ENCODE results near the gene KCP. TPM values are rescaled to one million over a fixed set of nuclear protein-coding genes. Genes with fewer than 3 reads are reported as not detected.

The KCP gene
- total RNA-seq, 1 donor from 2014 or later = 0.06 TPM

DNA sequence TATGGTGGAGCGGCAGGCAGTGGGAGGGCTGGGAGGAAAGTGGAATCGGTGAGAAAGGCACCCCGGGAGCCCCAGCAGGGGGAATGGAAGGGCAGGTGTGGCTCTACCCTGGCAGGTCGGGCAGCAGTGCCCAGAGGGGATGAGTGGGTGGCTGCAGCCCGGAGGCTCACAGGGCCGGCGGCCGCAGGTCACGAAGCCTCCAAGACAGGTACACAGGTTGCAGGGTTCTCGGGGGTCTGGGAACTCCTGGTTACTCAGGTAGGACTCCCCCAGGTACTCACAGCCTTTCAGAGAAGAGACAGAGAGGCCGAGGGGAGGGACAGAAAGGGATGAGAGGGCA is 21.8 kb downstream of the KCP start:
- DNase-seq (ENCODE audit: extremely low read depth, low read depth, low spot score) = no peak

DNA sequence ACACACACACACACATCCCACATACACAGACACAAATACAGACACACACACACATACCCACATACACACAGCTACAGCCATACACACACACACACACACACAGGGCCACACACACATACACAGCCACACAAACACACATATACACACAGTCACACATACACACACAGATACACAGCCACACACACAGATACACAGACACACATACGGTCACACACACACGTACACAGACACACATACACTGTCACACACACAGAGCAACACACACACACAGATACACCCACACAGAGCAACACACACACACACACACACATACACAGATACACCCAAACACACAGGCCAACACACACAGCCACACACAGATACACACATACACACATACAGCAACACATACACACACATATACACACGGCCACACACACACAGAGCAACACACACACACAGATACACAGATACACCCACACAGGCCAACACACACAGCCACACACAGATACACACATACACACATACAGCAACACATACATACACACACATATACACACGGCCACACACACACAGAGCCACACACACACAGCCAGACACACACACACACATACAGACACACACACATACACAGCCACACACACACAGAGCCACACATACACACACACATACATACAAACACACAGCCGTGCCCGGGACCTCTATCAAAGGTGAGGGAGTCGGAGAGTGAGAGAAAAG is 22.3 kb downstream of the KCP start:
- DNase-seq (ENCODE audit: extremely low read depth, low read depth, low spot score) = no peak

DNA sequence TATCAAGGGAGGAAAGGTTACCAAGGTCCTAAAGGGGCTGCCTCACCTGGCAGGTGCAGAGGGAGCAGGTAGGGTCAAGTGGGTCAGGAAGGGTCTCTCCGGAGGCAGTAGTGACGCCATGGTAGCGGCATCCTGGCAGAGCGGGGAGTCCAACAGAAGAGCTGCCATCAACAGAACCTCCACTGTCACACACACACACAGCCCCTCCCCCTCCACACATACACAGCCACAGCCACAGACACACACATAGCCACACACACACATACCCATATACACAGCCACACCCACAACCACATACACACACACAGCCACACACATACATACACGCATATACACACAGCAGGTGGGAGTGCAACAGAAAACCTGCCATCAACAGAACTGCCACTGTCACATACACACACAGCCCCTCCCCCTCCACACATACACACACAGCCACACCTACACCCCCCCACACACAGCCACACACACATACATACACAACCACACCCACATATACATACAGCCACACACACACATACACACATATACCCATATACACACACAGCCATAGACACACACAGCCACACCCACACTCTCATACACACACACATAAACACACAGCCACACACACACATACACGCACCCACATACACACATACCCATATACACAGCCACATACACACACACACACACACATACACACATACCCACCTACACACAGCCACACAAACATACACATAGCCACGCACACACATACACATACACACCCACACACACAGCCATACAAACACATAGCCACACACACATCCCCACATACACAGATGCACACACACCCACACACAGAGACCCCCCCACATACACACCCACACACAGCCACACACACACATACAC is 23.1 kb downstream of the KCP start:
- no peak for DNase-seq (ENCODE audit: extremely low read depth, low read depth, low spot score)

DNA sequence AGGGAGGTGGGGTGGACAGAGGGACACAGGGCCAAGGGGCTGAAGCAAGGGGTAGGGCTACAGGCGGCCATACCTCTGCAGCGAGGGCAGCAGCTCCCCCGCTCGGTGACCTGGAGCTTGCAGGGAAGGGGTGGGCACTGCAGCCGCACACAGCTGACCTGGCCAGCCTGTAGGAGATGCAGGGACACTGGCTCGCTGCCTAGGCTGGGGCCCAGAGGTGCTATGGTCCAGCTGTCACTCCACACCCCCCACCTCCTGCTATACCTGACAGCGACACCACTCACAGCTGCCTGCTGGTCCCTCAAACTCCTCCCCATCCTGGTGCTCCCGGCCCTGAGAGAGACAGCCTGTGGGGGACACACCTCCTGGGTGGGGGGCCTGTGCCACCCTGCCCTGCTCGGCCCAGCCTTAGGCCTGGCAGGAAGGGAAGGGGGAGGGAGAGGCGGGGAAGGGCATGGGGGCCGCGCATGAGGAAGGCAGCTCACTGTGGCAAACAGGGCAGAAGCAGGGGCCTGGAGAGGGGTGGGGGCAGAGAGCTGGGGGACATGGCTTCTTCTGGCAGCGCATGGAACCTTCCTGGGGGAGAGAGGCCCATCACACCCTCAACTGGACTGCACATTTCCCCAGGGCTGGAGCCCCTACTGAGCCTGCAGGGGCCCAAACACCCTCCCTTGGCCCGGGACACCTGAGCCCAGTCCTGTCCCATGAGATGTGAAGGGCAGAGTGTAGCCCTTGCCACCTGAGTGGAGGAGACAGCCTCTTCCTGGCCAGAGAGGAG is 23.9 kb downstream of the KCP start:
- no peak for DNase-seq (ENCODE audit: extremely low read depth, low read depth, low spot score)

DNA sequence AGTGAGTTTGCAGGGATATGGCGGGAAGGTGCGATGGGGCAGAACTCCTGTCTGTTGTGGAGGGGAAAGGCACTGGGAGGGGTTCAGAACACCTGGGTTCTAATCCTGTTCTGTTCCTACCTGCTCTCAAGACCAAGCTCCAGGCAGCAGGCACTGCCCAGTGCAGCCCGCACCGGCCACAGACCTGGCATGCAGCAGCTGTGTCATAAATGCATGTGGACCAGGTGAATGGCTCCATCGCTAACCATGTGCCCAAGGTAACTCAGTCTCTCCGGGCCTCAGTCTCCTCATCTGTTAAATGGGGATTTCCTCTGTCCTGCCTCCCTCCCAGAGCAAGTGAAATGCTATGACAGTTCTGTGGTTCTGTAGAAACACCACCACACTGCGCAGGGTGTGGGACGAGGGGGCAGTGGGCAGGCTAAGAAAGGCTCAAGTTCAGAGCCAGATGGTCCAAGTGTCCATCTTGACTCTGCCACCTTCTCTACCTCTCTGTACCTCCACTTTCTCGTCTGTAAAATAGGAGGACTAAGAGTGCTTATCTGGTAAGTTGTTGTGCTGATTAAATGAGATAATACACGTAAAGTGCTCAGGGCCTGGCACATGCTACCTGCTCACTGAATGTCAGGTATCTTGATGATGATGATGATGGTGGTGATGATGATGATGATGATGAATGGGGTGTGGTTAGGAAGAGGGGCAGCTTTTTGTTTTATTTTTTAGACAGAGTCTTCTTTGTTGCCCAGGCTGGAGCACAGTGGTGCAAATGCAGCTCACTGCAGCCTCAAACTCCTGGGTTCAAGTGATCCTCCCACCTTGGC is 24.9 kb downstream of the KCP start:
- no peak for DNase-seq (ENCODE audit: extremely low read depth, low read depth, low spot score)

DNA sequence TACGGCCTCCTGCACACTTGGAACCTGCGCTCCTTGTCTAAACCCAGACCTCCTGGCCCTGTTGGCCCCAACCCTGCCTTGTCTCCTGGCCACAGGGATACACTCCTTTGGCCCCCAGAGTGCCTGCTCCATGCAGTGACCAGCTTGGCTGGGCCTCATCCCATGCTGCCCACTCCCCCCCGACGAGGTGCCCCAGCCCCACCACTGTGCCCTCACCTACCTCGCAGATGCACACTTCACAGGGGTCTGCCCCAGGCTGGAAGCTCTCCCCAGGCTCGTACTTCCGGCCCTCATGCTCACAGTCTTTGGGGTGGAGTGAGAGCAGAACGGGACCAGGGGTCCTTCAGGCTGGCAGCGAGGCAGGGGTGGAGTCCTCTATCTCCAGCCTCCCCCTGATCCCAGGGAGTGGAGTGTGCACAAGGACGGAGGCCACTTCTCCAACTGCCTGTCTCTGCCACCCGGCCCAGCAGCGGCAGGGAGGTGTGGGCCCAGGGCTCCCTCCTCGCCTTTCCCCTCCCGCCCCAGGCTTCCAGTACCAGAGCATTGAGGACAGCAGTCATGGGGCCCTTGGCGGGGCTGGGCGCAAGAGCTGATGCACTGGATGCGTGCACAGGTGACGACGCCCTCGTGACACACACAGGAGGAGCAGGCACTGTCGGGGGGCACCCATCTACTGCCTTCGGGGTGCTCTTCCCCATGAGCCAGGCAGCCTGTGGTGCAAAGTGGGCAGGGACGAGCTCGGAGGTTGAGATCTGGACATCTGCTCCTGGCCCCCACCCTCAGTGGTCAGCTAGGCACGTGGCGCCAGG is 25.7 kb downstream of the KCP start:
- no peak for DNase-seq (ENCODE audit: extremely low read depth, low read depth, low spot score)

DNA sequence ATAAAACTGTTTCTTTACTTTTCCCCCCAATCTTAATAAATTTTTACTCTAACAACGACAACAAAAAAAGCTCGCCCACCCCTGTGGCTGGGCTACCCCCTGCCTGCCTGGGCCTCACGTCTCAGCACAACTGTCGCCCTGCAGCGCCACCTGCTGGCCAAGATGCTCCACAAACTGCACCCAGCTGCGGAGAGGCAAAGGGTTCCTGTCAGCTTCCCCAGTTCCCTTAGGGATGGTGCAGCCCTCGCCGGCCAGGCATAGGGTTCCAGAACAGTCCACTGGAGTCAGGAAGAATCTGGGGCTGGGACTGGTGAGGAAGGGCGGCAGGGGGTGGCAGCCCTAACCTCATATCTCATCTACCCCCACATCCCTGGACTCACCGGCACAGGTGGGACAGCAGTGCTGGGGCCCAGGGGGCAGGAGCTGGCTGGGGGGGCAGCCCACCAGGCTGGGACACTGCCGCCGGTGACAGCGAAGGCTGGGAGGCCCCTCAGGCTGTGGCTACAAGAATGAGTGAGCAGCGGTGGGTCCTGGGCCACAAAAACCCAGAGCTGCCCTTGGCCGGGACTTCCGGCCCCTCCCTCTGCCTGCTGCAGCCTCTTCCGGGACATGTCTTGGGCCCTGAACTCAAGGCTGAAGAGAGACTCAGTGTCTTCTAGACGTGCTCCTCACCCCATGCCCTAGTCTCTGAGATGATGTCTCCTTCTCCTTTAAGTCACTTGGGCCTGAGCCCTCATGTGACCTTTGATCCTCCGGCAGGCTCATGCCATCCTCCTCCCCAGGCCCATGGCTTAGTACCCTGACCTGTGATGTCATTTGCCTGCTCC is 26.7 kb downstream of the KCP start:
- DNase-seq (ENCODE audit: extremely low read depth, low read depth, low spot score) = no peak

DNA sequence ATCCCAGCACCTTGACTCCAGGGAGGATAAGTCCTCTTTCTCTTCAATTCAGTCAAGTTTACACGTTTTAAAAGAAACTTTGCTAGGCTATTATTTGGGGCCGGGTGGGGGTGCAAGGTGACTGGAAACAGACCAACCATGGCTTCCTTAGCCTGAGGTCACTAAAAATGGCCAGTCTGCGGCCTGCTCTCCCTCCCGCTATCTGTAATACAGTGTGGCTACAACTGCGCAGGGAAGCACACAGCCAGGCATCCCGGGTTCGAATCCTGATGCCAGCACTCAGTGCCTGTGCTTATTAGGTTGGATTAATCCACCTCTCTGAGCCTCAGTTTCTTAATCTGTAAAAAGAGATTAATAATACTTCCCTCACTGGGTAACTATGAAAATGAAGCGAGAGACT is 28.4 kb downstream of the KCP start:
- DNase-seq (ENCODE audit: extremely low read depth, low read depth, low spot score) = no peak

DNA sequence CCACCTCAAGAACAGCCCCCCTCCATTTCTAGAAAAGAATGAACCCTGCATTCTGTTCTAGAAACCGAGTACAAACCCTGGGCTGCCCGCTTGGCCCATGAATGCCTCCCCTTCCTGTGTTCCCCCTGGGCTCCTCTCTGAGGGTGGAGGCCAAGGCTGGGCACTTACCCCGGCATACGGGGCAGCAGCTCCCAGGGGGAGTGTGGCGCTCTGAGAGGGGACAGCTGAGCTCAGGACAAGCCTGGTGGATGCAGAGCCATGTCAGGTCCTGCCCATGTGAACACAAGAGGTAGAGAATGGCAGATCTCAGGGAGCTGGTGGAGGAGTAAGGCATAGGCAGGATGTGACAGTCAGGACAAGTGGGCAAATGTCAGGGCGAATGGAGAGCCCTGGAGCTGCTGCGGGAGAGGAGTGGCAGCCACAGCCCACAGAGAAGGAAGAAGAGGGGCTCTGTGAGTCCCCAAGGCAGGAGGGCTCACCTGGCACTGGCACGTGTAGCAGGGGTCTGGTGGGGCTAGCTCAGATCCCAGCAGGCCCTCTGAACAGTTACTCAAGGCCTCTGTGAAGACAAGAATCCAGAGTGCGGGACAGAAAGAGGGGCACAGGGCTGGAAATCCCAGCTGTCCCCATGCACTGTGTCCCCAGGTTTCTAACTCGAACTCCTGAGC is 28.9 kb downstream of the KCP start:
- DNase-seq (ENCODE audit: extremely low read depth, low read depth, low spot score) = no peak

DNA sequence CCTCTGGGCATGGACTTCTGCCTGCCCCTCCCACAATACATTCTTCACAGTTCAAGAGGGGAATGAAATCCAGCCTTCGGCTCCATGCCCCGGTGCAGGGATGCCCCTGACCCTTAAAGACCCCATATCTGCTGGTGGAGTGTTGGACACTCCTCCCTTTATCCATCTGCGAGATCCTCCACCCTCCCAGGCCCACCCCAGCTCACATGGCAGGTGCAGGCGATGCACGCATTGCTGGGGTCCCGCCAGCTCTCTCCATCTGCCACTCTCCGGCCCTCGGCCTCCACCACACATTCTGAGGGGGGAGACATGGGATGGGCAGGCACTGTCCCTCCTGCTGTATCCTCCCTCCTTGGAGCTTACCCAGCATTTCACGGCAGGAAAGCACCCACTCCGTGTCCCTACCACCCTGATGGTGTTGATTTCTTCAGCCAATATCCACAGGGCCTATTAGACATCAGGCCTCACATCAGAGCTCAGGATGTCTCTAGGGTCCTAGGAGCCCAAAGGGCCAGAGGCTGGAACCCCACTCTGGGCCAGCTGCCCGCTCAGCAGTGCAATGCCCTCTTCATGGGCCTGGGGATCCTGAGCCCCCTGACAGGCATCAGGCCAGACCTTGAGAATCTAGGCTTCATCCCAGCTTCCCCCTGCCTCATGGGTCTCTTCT is 29.6 kb downstream of the KCP start:
- no peak for DNase-seq (ENCODE audit: extremely low read depth, low read depth, low spot score)

DNA sequence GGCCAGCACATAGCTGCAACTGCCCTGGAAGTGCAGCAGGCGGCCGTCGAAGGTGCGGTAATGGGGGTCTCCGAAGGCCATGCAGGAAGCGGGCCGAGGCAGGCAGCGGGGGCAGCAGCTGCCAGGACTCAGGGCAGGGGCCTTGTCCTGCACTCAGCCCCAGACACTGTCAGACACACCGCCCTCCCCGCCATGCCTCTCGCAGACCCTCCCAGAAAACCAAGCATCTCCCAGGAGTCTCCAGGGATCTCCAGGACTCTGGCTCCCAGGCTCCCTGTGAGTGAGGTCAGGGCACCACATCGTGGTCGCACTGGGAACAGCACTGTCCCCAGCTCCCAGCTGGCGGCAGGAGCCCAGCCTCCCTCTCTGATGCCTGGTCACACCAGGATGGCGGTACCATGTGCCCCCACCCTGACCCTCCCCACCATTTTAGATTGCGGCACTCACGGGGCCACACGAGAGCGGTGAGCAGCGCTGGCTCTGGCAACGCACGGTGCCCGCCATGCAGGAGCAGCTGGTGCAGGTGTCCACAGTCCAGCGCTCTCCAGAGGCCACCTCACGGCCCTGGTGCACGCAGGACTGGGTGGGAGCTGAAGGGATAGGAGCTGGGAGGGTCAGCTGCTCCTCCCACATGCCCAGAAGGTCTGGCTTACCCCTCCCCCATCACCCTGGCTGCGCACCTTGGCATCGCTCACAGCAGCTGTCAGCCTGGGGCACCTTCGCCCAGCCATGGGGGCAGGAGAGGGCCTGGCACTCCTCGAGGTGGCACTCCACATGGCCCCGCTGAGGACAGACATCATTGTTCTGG is 30.4 kb downstream of the KCP start:
- no peak for DNase-seq (ENCODE audit: extremely low read depth, low read depth, low spot score)

DNA sequence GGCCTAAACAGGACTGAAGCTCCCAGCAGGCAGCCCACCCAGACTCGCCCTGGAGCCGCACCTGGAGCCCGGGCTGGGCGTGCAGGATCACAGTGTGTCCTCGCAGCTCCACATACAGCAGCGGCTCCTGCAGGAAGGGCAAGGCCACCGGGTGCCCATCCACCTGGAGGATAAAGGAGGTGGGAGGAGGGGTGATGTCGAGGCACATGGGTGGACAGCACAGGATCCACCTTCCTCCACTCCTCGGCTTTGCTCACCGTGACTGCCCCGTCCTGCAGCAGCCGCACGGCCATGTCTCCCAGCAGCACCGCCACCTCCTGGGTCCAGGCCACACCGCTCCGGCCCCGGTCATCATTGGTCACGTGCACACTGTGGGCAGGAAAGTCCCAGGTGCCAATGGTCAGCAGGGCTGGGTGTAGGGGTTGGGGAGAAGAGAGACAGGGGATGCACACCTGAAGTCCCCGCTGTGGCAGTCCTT is 31.0 kb downstream of the KCP start:
- DNase-seq (ENCODE audit: extremely low read depth, low read depth, low spot score) = no peak

DNA sequence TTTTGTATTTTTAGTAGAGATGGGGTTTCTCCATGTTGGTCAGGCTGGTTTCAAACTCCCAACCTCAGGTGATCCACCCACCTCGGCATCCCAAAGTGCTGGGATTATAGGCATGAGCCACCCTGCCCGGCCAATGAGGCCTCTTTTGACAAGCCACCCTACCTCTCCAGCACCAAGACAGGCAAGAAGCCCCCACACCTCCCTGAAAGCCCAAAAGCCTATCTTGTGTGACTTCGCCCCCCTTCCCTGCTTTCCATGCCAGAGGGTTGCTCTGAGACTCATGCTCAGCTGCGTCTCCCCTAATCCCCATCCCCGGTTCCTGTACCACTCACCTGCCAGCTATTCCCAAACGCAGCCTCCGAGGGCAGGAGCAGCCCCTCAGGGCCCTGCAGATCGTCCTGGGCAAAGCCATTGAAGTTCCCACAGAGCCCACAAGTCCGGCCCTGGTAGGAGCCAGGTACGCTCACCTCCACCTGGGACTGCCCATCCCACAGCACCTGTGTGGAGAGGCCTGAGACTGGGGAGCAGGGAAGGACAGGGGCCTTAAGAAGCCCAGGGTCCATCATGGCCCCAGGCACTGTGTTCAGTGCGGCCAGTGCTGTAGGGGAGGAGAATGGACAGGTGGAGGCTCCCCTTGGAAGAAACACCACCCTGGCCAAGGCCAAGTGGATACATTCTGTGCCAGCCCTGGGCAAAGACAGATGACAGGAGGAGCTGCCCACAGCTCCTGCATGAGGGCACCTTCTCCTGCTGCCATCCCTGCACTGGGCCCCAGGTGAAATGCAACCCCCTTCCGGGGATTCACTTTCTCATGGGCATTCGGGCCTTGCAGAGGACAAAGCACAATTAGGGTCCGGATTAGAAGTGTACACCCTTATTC is 32.0 kb downstream of the KCP start:
- no peak for DNase-seq (ENCODE audit: extremely low read depth, low read depth, low spot score)

DNA sequence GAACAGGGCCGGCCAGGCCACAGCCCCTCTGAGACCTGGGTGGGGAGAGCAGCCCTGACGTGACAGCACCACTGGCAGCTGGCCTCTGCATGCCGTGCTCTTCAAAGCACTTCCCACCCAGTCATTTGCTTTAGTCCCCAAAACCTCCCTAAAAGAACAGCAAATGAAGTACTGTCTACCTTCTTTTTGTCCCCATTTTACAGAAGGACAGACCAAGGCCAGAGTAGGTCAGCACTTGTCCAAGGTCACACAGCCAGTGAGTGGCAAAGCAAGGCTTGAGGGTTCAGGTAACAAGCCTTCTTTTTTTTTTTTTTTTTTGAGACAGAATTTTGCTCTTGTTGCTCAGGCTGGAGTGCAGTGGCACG is 32.8 kb downstream of the KCP start:
- DNase-seq (ENCODE audit: extremely low read depth, low read depth, low spot score) = no peak

DNA sequence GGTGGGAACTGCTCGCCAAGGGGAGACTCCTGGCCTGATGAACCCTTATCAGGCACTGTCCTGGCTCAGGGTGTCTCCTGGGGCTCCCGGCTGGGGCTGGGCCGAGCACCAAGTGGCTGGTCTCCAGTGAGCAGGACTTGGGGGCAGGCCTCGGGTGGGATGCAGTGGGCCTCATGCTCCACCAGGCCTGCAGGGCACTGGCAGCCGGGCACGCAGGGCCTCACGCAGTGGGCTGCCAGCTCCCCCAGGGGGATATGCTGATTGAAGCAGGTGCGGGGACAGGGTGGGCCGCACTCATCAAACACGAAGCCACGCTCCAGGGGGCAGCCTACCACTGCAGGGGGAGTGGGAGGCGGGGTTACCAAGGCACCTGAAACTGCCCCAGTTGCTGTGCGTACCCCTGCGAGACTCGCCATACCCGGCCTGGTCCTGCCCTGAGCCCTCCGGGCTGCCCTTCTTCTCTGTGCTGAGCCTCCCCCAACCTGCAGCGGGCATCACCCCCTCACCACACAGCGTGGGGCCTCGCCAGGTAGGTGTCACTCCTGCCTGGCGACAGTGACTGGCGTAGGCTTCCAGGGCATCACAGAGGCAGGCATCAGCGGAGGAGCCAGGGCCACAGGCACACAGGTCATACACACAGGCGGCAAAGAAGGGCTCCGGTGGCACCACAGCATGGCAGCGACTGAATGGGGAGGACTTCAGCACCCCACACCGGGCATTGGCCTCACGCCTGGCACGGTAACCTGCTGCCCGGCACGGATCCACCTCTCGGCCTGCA is 33.3 kb downstream of the KCP start:
- DNase-seq (ENCODE audit: extremely low read depth, low read depth, low spot score) = no peak
